Erythroblast (primary cell): ENCODE measurements around the gene DCST2.

Experiments used
- GATA1 ChIP-seq: IDR thresholded peaks from 2 replicates; pipeline ENCODE4 v1.6.1; 2011; ENCODE audit warnings: low read depth, mild to moderate bottlenecking, control low read depth, low read length, moderate library complexity
- POLR2A ChIP-seq: IDR thresholded peaks from 2 replicates; pipeline ENCODE4 v1.6.1; 2011; ENCODE audit warnings: mild to moderate bottlenecking, low read length

DNA sequence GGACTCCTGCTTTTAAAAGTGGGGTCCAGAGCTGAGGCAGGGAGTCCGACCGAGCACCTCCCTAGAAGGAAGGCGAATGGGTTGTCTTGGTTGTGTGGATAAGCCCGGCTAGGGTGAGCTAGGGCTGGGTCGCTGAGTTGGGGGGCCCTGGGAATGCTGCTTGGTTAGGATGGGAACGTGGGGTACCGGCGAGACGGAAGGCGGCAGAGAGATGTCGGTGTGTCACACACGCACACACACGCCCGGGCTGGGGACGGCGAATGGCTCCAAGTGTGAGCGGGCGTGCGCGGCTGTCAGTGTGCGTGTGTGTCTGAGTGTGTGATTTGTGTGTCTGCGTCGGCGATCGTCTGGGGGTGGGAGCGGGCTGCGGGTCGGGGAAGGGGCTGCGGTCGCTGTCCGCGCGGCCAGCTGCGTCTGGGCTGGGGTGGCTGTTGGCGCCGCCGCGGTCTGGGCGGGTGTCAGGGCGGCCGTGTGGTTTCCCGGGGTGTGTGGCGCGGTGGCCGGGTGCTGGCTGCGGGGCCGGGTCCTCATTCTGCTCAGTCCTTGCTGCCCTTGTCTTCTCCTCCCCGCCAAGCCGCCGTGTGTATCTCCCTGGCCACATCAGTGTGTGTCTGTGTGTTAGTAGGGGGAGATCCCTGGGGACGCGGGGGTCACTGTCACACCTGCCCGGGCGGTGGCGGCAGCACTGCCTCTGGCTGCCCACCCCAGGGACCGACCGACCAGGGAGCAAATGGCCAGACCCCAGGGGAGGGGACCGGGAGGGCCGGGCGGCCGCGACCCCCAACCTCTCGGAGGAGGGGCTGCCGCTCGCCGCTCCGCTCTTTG is 46.1 kb upstream of the DCST2 start:
- TF ChIP-seq POLR2A = no peak
- TF ChIP-seq GATA1 = no peak
